ENCODE measurements around the gene BRCA2.

Gene BRCA2

DNA sequence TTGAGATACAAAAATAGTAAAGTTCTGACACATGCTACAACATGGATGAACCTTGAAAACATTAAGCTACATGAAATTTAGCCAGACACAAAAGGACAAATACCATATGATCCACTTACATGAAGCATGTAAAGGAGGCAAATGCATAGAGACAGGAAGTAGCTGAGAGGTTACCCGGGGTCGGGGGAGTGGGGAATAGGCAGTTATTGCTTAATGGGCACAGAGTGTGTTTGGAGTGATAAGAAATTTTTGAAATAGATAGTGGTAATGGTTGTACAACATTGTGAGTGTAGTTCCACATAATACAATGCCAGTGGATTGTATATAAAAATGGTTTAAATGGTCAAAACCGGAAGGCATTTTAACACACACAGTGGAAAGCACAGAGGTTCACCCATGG is 108.3 kb downstream of the BRCA2 start:
- H3K9me3 ChIP-seq (ENCODE audit: insufficient read depth, low read length), result peaks cover 6% of the 10 kb centered on the region; the same call in 1 of the 2 replicates
- no peaks in the 10 kb centered on the region for H3K36me3 ChIP-seq (ENCODE audit: insufficient read depth, insufficient read length, low read length)
- DNase-seq (ENCODE audit: low read depth, low spot score), result no peak
- TF ChIP-seq SUZ12 (IDR thresholded peaks at IDR 0.05; ENCODE audit: extremely low read depth, insufficient read depth, insufficient read length), result no peak
- TF ChIP-seq YY1 (IDR thresholded peaks at IDR 0.05; ENCODE audit: insufficient read depth, insufficient read length), result no peak
- TF ChIP-seq ZNF274 (IDR thresholded peaks at IDR 0.05; ENCODE audit: low read depth, low read length), result no peak
- H3K27me3 ChIP-seq (ENCODE audit: insufficient read depth, insufficient read length), result peaks cover 20% of the 10 kb centered on the region
- H3K4me1 ChIP-seq (ENCODE audit: insufficient read depth, insufficient read length), result no peaks in the 10 kb centered on the region
- no peak overlapping the region for H3K9ac ChIP-seq (ENCODE audit: insufficient read length, low read depth)
- no peak overlapping the region for H3K4me3 ChIP-seq (ENCODE audit: insufficient read length, low read depth)

DNA sequence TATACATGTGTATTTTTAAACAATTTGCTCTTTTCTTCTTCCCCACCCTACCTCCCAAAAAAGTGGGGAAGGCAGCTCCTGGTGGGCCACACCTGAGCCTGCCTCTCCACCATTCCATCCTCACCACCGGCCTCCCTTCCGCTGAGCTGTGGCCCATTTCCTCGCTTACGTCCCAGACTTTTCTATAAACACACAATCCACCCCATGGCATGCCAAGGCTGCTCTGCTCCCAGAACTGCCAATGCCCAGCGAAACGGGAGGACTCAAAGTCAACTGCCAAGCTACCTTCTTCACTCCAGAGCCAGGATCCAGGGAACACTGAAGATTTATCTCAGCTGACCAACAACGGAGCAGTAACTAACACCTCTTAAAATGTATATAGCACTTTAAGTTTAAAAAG is 109.8 kb downstream of the BRCA2 start:
- Histone ChIP-seq H3K9ac (ENCODE audit: insufficient read length, low read depth) (no peak overlapping the region), H3K4me1 (ENCODE audit: insufficient read depth, insufficient read length) (no peaks in the 10 kb centered on the region), H3K9me3 (ENCODE audit: insufficient read depth, low read length) (no peaks in the 10 kb centered on the region), H3K4me3 (ENCODE audit: insufficient read length, low read depth) (no peak overlapping the region), H3K36me3 (ENCODE audit: insufficient read depth, insufficient read length, low read length) (no peaks in the 10 kb centered on the region), H3K27me3 (ENCODE audit: insufficient read depth, insufficient read length) (peaks cover 20% of the 10 kb centered on the region)
- no peak for DNase-seq (ENCODE audit: low read depth, low spot score)
- TF ChIP-seq SUZ12 (IDR thresholded peaks at IDR 0.05; ENCODE audit: extremely low read depth, insufficient read depth, insufficient read length) (no peak), YY1 (IDR thresholded peaks at IDR 0.05; ENCODE audit: insufficient read depth, insufficient read length) (no peak), ZNF274 (IDR thresholded peaks at IDR 0.05; ENCODE audit: low read depth, low read length) (no peak)

DNA sequence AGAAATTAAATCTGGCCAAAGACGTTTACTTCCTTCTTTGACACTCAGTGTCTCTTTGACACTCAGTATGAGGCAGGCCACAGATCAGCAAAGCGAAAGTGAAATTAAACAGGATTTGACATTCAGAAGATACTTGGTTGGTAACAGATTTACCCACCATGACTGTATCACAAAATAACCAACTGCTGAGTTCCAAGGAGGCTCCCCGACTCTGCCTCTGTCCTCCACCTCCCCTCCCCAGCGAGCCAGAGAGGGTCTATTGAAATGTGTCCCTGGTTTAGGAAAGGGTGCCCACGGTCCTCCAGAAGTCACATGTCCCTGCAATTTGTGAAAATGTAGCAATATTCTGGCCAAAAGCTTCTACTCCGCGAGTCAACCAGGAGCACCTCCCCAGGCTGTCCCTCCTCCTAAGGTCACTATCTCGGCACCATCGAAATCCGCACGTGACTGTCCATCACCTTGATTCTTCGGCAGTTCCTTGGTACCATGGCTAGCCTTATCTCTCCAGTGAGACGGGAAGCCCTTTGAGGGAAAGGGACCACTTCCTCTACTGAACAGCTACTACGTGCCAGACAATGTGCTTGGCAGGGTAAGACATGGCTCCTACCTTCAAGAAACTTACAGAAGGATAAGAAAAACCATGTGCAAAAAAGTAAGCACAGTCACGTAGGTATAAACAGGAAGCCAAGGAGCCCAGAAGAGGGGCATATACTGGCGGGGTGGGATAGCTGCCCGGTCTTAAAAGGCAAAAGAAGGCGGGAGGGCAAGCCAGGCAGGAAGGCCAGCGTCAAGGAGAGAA is 111.1 kb downstream of the BRCA2 start:
- Histone ChIP-seq H3K4me3 (ENCODE audit: insufficient read length, low read depth) (peak overlapping the region; percentile 55), H3K9me3 (ENCODE audit: insufficient read depth, low read length) (no peaks in the 10 kb centered on the region), H3K36me3 (ENCODE audit: insufficient read depth, insufficient read length, low read length) (no peaks in the 10 kb centered on the region), H3K27me3 (ENCODE audit: insufficient read depth, insufficient read length) (peaks cover 20% of the 10 kb centered on the region), H3K4me1 (ENCODE audit: insufficient read depth, insufficient read length) (no peaks in the 10 kb centered on the region), H3K9ac (ENCODE audit: insufficient read length, low read depth) (peak overlapping the region; percentile 80)
- TF ChIP-seq YY1 (IDR thresholded peaks at IDR 0.05; ENCODE audit: insufficient read depth, insufficient read length), result no peak
- TF ChIP-seq SUZ12 (IDR thresholded peaks at IDR 0.05; ENCODE audit: extremely low read depth, insufficient read depth, insufficient read length), result no peak
- no peak for TF ChIP-seq ZNF274 (IDR thresholded peaks at IDR 0.05; ENCODE audit: low read depth, low read length)
- no peak for DNase-seq (ENCODE audit: low read depth, low spot score)

DNA sequence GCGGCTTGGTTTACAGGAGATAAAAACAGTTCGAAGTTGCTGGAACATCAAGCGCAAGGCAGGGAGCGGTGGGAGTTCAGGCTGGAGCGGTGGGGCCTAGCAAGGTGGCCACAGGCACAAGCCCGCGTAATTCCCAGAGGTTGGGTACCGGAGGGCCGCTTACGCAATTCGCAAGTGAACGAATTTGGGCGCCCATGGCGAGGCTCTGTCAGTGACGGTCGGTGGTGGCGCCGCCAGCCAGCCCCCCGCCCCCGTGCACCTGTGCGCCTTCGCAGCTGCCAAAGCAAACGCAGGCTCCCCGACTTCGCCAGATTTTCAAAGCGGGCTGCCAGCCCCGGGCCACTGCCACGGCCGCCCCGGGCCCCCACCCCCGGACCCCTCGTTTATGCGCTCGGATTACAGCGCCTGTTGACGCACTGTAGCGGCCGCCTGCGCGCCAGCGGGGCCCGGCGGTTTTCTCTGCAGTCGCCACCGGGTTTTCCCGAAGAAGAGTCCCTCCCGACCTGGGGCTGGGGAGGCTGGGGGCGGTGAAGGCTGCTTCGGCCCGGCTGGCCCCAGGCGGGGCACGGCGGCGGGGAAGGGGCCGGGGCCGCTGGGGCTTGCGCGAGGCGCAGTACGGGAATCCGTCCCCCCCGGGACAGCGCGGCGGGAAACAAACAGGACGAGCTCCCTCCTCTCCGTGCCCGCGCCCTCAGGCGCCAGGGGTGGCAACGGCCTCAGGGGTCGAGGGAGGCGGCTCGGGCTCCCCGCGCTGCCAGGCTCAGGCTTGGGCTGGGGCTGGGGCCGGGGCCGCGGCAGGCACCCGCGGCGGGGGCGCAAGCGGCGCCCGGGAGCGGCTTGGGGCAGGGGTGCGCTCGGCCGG is 111.9 kb downstream of the BRCA2 start:
- Histone ChIP-seq H3K9ac (ENCODE audit: insufficient read length, low read depth) (peak overlapping the region; percentile 80), H3K36me3 (ENCODE audit: insufficient read depth, insufficient read length, low read length) (no peaks in the 10 kb centered on the region), H3K4me3 (ENCODE audit: insufficient read length, low read depth) (peak overlapping the region; percentile 55), H3K9me3 (ENCODE audit: insufficient read depth, low read length) (no peaks in the 10 kb centered on the region), H3K27me3 (ENCODE audit: insufficient read depth, insufficient read length) (peaks cover 20% of the 10 kb centered on the region), H3K4me1 (ENCODE audit: insufficient read depth, insufficient read length) (no peaks in the 10 kb centered on the region)
- no peak for TF ChIP-seq ZNF274 (IDR thresholded peaks at IDR 0.05; ENCODE audit: low read depth, low read length)
- no peak for TF ChIP-seq SUZ12 (IDR thresholded peaks at IDR 0.05; ENCODE audit: extremely low read depth, insufficient read depth, insufficient read length)
- TF ChIP-seq YY1 (IDR thresholded peaks at IDR 0.05; ENCODE audit: insufficient read depth, insufficient read length), result no peak
- DNase-seq (ENCODE audit: low read depth, low spot score), result no peak

DNA sequence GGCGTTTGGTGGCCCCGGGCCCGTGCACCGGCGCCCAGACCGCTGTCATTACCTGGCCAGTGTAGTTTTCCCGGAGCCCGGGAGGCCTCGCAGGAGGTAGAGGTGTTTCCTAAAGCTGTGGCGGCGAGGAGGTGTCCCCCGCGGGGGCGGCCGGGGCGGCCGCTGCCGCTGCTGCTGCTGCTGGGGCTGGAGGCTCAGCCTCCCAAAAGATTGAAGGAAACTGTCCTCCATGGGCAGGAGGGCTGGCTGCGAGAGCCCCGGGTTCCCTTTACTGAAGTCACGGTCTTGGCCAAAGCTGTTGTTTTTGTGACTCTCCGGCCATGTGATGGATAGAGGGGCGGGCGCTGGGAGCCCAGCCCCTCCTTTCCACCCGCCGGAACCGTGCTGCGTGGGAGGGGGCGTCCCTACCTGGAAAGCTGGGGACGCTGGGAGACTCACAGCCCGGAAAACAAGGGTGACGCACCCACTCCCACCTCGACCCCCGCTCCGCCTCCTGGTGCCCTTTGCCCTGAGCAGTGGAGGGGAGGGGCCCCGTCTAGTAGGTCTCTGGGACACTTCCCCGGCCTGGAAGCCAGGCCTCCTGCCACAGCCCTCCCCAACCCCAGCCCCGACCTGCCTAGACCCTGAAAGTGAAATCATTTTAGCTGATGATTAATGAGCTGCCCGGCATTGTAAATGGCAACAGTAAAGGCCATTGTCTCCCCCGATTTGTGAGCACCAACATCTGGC is 112.7 kb downstream of the BRCA2 start, which contains the start of gene N4BP2L1:
Gene N4BP2L1 (minus strand): TSS at position 279 of the 729 bp plus-strand sequence. CDS start 48 bp downstream, at position 231.
- Histone ChIP-seq H3K27me3 (ENCODE audit: insufficient read depth, insufficient read length) (peaks cover 20% of the 10 kb centered on the region), H3K4me3 (ENCODE audit: insufficient read length, low read depth) (peak within 1 kb of the TSS; percentile 55), H3K36me3 (ENCODE audit: insufficient read depth, insufficient read length, low read length) (no peaks in the 10 kb centered on the region), H3K4me1 (ENCODE audit: insufficient read depth, insufficient read length) (no peaks in the 10 kb centered on the region), H3K9me3 (ENCODE audit: insufficient read depth, low read length) (no peaks in the 10 kb centered on the region), H3K9ac (ENCODE audit: insufficient read length, low read depth) (peak within 1 kb of the TSS; percentile 80)
- DNase-seq (ENCODE audit: low read depth, low spot score), result no peak
- no peak for TF ChIP-seq ZNF274 (IDR thresholded peaks at IDR 0.05; ENCODE audit: low read depth, low read length)
- TF ChIP-seq YY1 (IDR thresholded peaks at IDR 0.05; ENCODE audit: insufficient read depth, insufficient read length), result no peak
- TF ChIP-seq SUZ12 (IDR thresholded peaks at IDR 0.05; ENCODE audit: extremely low read depth, insufficient read depth, insufficient read length), result no peak

DNA sequence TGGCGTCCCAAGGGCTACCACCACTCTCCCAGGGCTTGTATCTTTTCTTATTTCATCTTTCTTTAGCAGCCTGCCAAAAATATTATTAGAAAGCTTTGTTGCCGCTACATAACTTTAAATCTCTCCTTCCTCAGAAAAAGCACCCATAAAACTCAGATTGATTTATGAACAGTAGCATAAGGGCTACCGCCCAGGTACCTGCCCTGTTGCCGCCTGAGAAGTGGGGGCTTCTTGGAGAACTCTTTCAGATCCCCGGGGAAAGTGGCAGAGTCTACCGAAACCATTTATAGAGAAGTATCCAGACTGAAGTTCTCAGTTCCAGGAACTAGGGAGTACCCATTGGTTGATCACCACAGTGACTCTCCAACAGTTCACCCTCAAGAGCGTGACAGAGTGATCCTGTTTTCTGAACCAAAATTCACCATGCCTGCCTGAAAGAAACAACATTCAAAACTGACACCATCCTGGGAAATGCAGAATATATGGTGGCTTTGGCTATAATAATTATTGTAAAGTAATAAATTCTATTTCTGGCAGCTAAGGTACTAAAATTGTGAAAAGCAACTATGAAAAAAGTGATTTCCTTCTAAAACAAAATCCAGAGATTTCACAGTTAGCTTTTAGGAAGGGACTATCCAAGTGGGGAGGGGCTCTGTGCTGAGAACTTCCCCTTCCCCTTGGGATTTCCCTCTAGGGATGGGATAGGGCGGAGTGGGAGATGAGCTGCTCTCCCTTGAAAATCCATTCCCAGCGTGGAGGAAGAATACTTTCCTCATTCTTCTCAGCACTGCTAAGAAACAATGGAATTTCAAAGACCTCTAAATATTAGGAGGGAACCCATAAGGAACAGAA is 113.5 kb downstream of the BRCA2 start:
- H3K9me3 ChIP-seq (ENCODE audit: insufficient read depth, low read length), result no peaks in the 10 kb centered on the region
- no peak for TF ChIP-seq YY1 (IDR thresholded peaks at IDR 0.05; ENCODE audit: insufficient read depth, insufficient read length)
- no peak for TF ChIP-seq SUZ12 (IDR thresholded peaks at IDR 0.05; ENCODE audit: extremely low read depth, insufficient read depth, insufficient read length)
- H3K4me1 ChIP-seq (ENCODE audit: insufficient read depth, insufficient read length), result no peaks in the 10 kb centered on the region
- peak overlapping the region; percentile 80 for H3K9ac ChIP-seq (ENCODE audit: insufficient read length, low read depth)
- H3K27me3 ChIP-seq (ENCODE audit: insufficient read depth, insufficient read length), result peaks cover 20% of the 10 kb centered on the region
- DNase-seq (ENCODE audit: low read depth, low spot score), result no peak
- H3K4me3 ChIP-seq (ENCODE audit: insufficient read length, low read depth), result peak overlapping the region; percentile 55
- H3K36me3 ChIP-seq (ENCODE audit: insufficient read depth, insufficient read length, low read length), result no peaks in the 10 kb centered on the region
